Keratinocyte (primary cell): ENCODE data around the gene SLFN11. TPM values are rescaled to one million over a fixed set of nuclear protein-coding genes. Genes with fewer than 3 reads are reported as not detected.

Source experiments
- DNase-seq: peaks from one replicate; pipeline ENCODE4 v3.0.0-alpha.2; 2011; ENCODE audit warnings: low read depth, missing footprints, low spot score
- FAIRE-seq: peaks from 2 replicates; lab custom pipeline; 2011; peaks lifted over from hg19 to GRCh38; lab: Jason Lieb, UNC
- H2AFZ ChIP-seq: 2 replicates; pipeline ENCODE4 v1.6.0; 2012; ENCODE audit warnings: low read length, control low read depth, inconsistent platforms; ENCODE audit not compliant: control insufficient read depth
- H3K27ac ChIP-seq: 2 replicates; pipeline ENCODE4 v1.5.1; 2011; ENCODE audit warnings: low read length; ENCODE audit not compliant: control insufficient read depth, insufficient read depth
- H3K27me3 ChIP-seq: 3 replicates; pipeline ENCODE4 v1.6.0; 2011; ENCODE audit warnings: low read length; ENCODE audit not compliant: control insufficient read depth, insufficient read depth; ENCODE audit errors: extremely low read depth
- H3K36me3 ChIP-seq, 2 experiments: 2 replicates in 1 of 2; 3 replicates in 1 of 2; pipeline ENCODE4 v1.5.1; 2011; ENCODE audit warnings: low read length in 2 of 2, mild to moderate bottlenecking in 1 of 2; ENCODE audit not compliant: control insufficient read depth in 2 of 2, insufficient read depth in 2 of 2; ENCODE audit errors: extremely low read depth in 1 of 2
- H3K4me1 ChIP-seq: 3 replicates; pipeline ENCODE4 v1.5.1; 2011; ENCODE audit warnings: low read length; ENCODE audit not compliant: control insufficient read depth, insufficient read depth; ENCODE audit errors: extremely low read depth
- H3K4me2 ChIP-seq: 3 replicates; pipeline ENCODE4 v1.6.0; 2011; ENCODE audit warnings: low read depth, low read length; ENCODE audit not compliant: control insufficient read depth, insufficient read depth; ENCODE audit errors: extremely low read depth
- H3K4me3 ChIP-seq, 3 experiments: fragments of 200-600 bp in 1 of 3; sonication (generic) in 1 of 3; 2 replicates in 2 of 3; 3 replicates in 1 of 3; pipeline ENCODE4 v1.5.1; 2011 to 2016; ENCODE audit warnings: low read length in 3 of 3, mild to moderate bottlenecking in 3 of 3, control low read depth in 2 of 3, inconsistent platforms in 1 of 3, low read depth in 1 of 3, mixed read lengths in 1 of 3, mixed run types in 1 of 3, moderate library complexity in 1 of 3; ENCODE audit not compliant: control insufficient read depth in 2 of 3, insufficient read depth in 2 of 3; ENCODE audit errors: extremely low read depth in 1 of 3
- H3K79me2 ChIP-seq: 2 replicates; pipeline ENCODE4 v1.6.0; 2012; ENCODE audit warnings: low read length; ENCODE audit not compliant: control insufficient read depth, insufficient read depth
- H3K9ac ChIP-seq: 3 replicates; pipeline ENCODE4 v1.6.0; 2011; ENCODE audit warnings: low read length; ENCODE audit not compliant: control insufficient read depth, insufficient read depth; ENCODE audit errors: extremely low read depth
- H3K9me1 ChIP-seq: 3 replicates; pipeline ENCODE4 v1.6.0; 2011; ENCODE audit warnings: low read length; ENCODE audit not compliant: control insufficient read depth, insufficient read depth; ENCODE audit errors: extremely low read depth
- H3K9me3 ChIP-seq: 2 replicates; pipeline ENCODE4 v1.5.1; 2012; ENCODE audit warnings: low read depth, low read length; ENCODE audit not compliant: control insufficient read depth
- H4K20me1 ChIP-seq: 3 replicates; pipeline ENCODE4 v1.6.0; 2011; ENCODE audit warnings: low read length; ENCODE audit not compliant: control insufficient read depth, insufficient read depth; ENCODE audit errors: extremely low read depth
- EZH2 ChIP-seq: IDR thresholded peaks from one replicate; pipeline ENCODE4 v1.6.1; 2012; ENCODE audit warnings: inconsistent platforms, mild to moderate bottlenecking, low read length, moderate library complexity
- dilution Hi-C: fragments of 300-500 bp; cut with MboI; formaldehyde crosslinking; loops from one replicate; pipeline ENCODE4 v1.7.0; 2020; ENCODE audit warnings: low sequenced_read_pairs; ENCODE audit not compliant: extremely low pct_ligation_motif_present
- polyA plus RNA-seq, 5 experiments: library from polyadenylated mRNA; depleted of rRNA in 3 of 5; stranded (reverse) in 3 of 5; stranded (forward) in 1 of 5; unstranded in 1 of 5; fragments of >200 nt; gene quantifications; 1 replicate in 1 of 5; 2 replicates in 3 of 5; 3 replicates in 1 of 5; pipeline versions ENCODE4 v1.2.1 to v1.2.3, GENCODE V29; 2011 to 2012; ENCODE audit warnings: missing spikeins in 2 of 5, low read depth in 1 of 5, low replicate concordance in 1 of 5
- TF ChIP-seq, protein P1 (sequence below), 3 experiments: IDR thresholded peaks in 1 of 3; conservative IDR thresholded peaks in 1 of 3; optimal IDR thresholded peaks in 1 of 3; 2 replicates in 2 of 3; 3 replicates in 1 of 3; pipeline versions ENCODE3 to v1.5.1; 2011; ENCODE audit warnings: low read length in 3 of 3, mild to moderate bottlenecking in 3 of 3, moderate library complexity in 2 of 3, control low read depth in 1 of 3, inconsistent platforms in 1 of 3; ENCODE audit not compliant: insufficient read depth in 2 of 3; ENCODE audit errors: extremely low read depth in 1 of 3

Gene SLFN11
- polyA plus RNA-seq, 1 donor (not counting 4 experiments of a cell fraction or from before 2014, with no cell fraction given) = 3.5 TPM

DNA sequence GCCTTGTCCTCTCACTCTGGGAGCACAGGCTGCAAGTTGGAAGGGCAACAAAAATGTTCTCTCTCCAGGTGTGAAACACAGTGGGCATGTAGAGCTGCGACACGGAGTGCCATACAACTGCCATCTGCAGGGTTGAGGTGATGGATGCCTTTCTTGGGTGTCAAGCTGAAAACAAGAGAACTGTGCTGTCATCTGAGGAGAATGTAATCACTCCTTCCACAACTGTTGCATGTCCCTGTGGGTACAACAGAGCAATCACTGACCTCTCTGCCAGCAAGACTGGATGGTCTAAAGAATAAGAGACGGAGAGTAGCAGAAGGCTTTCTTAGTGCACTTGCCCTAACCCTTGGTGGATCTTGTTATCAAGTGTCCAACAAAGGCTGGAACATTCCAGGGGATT, 29.2 kb downstream of the SLFN11 start:
- H3K36me3 ChIP-seq = no peaks in the 10 kb centered on the region
- dilution Hi-C loops = no loop called here
- no peak for FAIRE-seq

DNA sequence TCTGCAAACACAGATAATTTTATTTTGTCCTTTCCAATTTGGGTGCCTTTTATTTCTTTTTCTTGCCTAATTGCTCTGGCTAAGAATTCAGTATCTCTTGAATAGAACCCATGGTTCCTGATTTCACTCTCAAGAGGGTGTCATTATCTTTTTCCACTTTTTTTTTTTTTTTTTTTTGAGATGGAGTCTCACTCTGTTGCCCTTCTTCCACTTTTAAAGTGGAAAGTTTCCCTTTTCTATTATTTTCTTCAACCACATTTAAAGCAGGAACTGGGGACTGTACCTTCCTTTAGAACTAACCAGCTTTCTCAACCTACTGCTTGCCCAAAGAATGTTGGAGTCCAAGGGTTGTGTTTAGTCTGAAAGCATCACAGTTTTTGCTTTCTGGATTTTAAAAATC, 31.1 kb downstream of the SLFN11 start:
- no peak for FAIRE-seq
- TF ChIP-seq, protein P1, sequence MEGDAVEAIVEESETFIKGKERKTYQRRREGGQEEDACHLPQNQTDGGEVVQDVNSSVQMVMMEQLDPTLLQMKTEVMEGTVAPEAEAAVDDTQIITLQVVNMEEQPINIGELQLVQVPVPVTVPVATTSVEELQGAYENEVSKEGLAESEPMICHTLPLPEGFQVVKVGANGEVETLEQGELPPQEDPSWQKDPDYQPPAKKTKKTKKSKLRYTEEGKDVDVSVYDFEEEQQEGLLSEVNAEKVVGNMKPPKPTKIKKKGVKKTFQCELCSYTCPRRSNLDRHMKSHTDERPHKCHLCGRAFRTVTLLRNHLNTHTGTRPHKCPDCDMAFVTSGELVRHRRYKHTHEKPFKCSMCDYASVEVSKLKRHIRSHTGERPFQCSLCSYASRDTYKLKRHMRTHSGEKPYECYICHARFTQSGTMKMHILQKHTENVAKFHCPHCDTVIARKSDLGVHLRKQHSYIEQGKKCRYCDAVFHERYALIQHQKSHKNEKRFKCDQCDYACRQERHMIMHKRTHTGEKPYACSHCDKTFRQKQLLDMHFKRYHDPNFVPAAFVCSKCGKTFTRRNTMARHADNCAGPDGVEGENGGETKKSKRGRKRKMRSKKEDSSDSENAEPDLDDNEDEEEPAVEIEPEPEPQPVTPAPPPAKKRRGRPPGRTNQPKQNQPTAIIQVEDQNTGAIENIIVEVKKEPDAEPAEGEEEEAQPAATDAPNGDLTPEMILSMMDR (optimal IDR thresholded peaks at IDR 0.05 in 1 of 3, IDR thresholded peaks at IDR 0.05 in 1 of 3, conservative IDR thresholded peaks at IDR 0.05 in 1 of 3; ENCODE audit: extremely low read depth in 1 of 3, insufficient read depth in 2 of 3, low read length in 3 of 3) = no peak
- TF ChIP-seq EZH2 = no peak

More for the DNA sequence above, 29.2 kb downstream of the SLFN11 start:
- H3K4me1 ChIP-seq = peaks cover 5% of the 10 kb centered on the region
- H3K9me3 ChIP-seq = no peaks in the 10 kb centered on the region
- H4K20me1 ChIP-seq = no peaks in the 10 kb centered on the region
- no peak overlapping the region for H3K27ac ChIP-seq
- no peaks in the 10 kb centered on the region for H3K9me1 ChIP-seq
- no peak overlapping the region for H3K9ac ChIP-seq
- H2AFZ ChIP-seq = no peak overlapping the region
- no peak for TF ChIP-seq EZH2
- TF ChIP-seq, protein P1 (optimal IDR thresholded peaks at IDR 0.05 in 1 of 3, IDR thresholded peaks at IDR 0.05 in 1 of 3, conservative IDR thresholded peaks at IDR 0.05 in 1 of 3; ENCODE audit: extremely low read depth in 1 of 3, insufficient read depth in 2 of 3, low read length in 3 of 3) = no peak
- no peaks in the 10 kb centered on the region for H3K79me2 ChIP-seq
- no peak overlapping the region for H3K4me3 ChIP-seq
- no peak for DNase-seq
- H3K27me3 ChIP-seq = peaks cover 23% of the 10 kb centered on the region
- no peak overlapping the region for H3K4me2 ChIP-seq

More for the DNA sequence above, 31.1 kb downstream of the SLFN11 start:
- H3K9me3 ChIP-seq = no peaks in the 10 kb centered on the region
- H3K9ac ChIP-seq = no peak overlapping the region
- no peak overlapping the region for H3K4me3 ChIP-seq
- no peak overlapping the region for H3K4me2 ChIP-seq
- no peaks in the 10 kb centered on the region for H3K9me1 ChIP-seq
- H3K27me3 ChIP-seq = peaks cover 25% of the 10 kb centered on the region
- H3K27ac ChIP-seq = no peak overlapping the region
- dilution Hi-C loops = no loop called here
- no peaks in the 10 kb centered on the region for H3K79me2 ChIP-seq
- no peak overlapping the region for H2AFZ ChIP-seq
- DNase-seq = no peak
- H4K20me1 ChIP-seq = no peaks in the 10 kb centered on the region
- H3K36me3 ChIP-seq = no peaks in the 10 kb centered on the region
- peaks cover 5% of the 10 kb centered on the region for H3K4me1 ChIP-seq
